GM21786 (cell line): ENCODE measurements around the gene BTF3L4.

ENCODE experiments used
- ATAC-seq: cut with Tn5 transposase; IDR thresholded peaks from one replicate; pipeline ENCODE4 v1.9.1; 2021; ENCODE audit not compliant: unreplicated experiment

Gene BTF3L4

GRCh38 chr1:52122384-52122783 is 66.3 kb downstream of the BTF3L4 start:
- ATAC-seq = no peak

GRCh38 chr1:52123622-52124021 is 67.5 kb downstream of the BTF3L4 start:
- ATAC-seq = no peak

GRCh38 chr1:52125736-52126359 is 69.8 kb downstream of the BTF3L4 start:
- no peak for ATAC-seq

GRCh38 chr1:52127181-52128180 is 71.4 kb downstream of the BTF3L4 start:
- ATAC-seq = no peak

GRCh38 chr1:52139817-52140540 is 83.9 kb downstream of the BTF3L4 start:
- peak; percentile 68 for ATAC-seq
